Ovary (tissue), 3 donors: ENCODE data around the gene CFAP70.

ENCODE experiments used
- EP300 ChIP-seq: sonication (generic); formaldehyde crosslinking; IDR thresholded peaks from one replicate; pipeline ENCODE4 v1.6.1; 2017; ENCODE audit warnings: antibody characterized with exemption
- POLR2A ChIP-seq: fragments of 450-650 bp; IDR thresholded peaks from one replicate; pipeline ENCODE4 v1.6.1; 2017; ENCODE audit warnings: antibody characterized with exemption, mild to moderate bottlenecking, moderate library complexity
- TF ChIP-seq, protein P1 (sequence below), 3 donors: fragments of 450-650 bp in 2 of 3; fragments of 200-600 bp in 1 of 3; IDR thresholded peaks; one replicate each; pipeline versions ENCODE4 v1.5.1 to v1.8.0; 2016 to 2022; ENCODE audit warnings: antibody characterized with exemption in 3 of 3, mild to moderate bottlenecking in 1 of 3
- donor health status: DM: no; HTN: no; CAD: no.

GRCh38 chr10:73220989-73221388, 137.7 kb downstream of the CFAP70 start:
- TF ChIP-seq, protein P1, sequence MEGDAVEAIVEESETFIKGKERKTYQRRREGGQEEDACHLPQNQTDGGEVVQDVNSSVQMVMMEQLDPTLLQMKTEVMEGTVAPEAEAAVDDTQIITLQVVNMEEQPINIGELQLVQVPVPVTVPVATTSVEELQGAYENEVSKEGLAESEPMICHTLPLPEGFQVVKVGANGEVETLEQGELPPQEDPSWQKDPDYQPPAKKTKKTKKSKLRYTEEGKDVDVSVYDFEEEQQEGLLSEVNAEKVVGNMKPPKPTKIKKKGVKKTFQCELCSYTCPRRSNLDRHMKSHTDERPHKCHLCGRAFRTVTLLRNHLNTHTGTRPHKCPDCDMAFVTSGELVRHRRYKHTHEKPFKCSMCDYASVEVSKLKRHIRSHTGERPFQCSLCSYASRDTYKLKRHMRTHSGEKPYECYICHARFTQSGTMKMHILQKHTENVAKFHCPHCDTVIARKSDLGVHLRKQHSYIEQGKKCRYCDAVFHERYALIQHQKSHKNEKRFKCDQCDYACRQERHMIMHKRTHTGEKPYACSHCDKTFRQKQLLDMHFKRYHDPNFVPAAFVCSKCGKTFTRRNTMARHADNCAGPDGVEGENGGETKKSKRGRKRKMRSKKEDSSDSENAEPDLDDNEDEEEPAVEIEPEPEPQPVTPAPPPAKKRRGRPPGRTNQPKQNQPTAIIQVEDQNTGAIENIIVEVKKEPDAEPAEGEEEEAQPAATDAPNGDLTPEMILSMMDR (IDR thresholded peaks at IDR 0.05): no peak
- no peak for TF ChIP-seq POLR2A
- TF ChIP-seq EP300: no peak
